ENCODE measurements around the gene HDHD5.

DNA sequence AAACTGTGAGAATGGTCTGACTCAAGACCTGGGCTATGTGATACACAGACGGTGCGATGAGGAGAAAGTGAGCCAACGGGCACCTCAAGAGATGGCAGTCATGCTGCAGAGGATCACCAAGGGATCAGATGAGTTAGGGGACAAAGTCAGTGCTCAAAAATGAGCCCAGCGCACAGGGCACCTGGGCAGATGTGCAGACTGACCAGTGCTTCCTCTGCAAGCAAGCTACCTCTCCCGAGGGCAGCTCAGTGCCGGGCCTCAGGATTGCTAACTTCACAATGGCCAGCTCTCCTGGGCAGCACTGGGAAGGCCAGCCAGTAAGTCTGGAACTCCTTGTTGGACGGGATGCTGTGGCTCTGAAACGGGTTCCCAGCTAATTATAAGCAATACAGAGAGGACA is 15.3 kb downstream of the HDHD5 start:
- TF ChIP-seq, protein P1, sequence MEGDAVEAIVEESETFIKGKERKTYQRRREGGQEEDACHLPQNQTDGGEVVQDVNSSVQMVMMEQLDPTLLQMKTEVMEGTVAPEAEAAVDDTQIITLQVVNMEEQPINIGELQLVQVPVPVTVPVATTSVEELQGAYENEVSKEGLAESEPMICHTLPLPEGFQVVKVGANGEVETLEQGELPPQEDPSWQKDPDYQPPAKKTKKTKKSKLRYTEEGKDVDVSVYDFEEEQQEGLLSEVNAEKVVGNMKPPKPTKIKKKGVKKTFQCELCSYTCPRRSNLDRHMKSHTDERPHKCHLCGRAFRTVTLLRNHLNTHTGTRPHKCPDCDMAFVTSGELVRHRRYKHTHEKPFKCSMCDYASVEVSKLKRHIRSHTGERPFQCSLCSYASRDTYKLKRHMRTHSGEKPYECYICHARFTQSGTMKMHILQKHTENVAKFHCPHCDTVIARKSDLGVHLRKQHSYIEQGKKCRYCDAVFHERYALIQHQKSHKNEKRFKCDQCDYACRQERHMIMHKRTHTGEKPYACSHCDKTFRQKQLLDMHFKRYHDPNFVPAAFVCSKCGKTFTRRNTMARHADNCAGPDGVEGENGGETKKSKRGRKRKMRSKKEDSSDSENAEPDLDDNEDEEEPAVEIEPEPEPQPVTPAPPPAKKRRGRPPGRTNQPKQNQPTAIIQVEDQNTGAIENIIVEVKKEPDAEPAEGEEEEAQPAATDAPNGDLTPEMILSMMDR (IDR thresholded peaks at IDR 0.05 in 8 of 11, conservative IDR thresholded peaks at IDR 0.05 in 3 of 11) = no peak
- TF ChIP-seq POLR2AphosphoS5 (IDR thresholded peaks at IDR 0.05) (no peak), POLR2A (IDR thresholded peaks at IDR 0.05) (no peak)
